ENCODE measurements around the gene BCL11A.

Gene BCL11A

DNA sequence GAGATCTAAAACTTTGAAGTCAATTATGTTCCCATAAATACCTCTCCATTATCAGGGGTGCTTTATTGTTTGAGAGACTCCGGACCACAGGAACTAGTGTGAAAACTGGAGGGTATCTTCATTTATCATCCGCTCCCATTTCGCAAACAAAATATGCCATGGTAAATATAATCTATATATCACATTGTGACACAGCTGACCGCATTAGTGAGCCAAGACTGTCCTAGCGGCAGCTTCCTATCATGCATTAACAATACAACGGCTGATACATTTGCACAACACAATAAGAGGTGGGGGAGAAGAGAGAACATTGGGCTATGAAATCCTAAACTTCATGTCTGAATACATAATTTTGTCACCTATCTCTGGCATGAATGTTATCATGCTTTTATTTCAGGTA, 29.5 kb downstream of the BCL11A start:
- no peak for DNase-seq

DNA sequence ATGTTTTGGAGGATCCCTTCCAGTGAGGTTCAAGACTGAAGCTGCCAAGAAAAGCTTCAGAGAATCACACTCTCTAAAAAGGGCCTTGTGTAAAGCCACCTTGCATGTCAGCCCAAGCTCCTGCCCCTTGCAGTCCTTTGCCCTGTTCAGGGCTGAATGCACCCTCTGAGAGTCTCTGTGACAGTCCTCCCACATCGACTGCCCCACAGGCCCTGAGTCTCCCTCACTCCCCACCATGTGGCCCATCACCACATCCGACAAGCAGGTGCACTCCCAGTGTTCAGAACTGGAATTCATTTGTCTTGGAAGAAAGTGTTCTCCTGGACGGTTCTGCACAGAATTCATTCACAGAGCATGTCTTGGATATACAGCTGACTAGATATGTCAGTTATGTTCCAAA, 31.0 kb downstream of the BCL11A start:
- DNase-seq, result no peak

DNA sequence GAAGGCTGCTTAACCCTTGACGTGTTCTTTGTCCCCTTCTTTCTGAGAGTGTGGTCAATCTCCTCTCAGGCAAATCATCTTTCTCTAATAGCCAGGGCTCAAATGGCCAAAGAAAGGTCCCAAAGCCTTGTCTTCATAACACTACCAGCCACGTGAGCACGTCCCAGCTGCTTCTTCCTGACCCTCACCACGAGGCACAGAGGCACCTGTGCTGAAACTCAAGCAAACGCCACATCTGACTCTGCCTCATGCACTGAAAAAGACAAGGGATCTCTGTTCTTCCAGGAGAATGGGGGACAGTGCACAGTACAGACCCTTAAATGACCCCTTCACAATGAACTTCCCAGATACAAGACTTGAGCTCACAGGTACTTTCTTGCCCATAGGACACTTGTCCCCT, 31.8 kb downstream of the BCL11A start:
- no peak for DNase-seq

DNA sequence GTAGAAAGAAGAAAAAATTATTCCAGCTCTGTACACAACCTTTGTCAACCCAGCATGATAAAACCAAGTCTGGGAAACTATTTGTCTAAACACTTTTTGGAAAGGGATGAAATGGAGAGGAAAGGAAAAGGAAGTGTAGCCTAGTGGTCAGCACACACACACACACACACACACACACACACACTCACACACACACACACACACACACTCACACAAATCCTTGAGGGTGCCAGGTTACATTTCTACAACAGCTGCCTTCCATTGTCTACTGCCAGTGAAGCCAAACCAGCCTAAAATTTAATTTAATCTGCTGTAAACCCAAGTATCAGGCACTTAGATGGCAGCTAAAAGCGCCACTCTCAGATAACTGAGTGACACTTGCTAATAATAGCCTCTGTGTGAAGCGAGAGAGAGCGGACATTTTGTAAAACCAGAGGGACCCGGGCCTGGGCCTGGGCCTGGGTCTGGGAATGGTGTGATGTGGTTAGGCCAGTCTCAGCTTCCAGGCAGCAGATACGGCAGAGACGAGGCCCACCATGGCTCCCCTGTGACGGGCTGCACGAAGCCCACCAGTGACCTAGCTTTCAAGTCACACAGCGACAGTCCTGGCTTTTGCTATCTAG, 32.4 kb downstream of the BCL11A start:
- DNase-seq, result no peak

DNA sequence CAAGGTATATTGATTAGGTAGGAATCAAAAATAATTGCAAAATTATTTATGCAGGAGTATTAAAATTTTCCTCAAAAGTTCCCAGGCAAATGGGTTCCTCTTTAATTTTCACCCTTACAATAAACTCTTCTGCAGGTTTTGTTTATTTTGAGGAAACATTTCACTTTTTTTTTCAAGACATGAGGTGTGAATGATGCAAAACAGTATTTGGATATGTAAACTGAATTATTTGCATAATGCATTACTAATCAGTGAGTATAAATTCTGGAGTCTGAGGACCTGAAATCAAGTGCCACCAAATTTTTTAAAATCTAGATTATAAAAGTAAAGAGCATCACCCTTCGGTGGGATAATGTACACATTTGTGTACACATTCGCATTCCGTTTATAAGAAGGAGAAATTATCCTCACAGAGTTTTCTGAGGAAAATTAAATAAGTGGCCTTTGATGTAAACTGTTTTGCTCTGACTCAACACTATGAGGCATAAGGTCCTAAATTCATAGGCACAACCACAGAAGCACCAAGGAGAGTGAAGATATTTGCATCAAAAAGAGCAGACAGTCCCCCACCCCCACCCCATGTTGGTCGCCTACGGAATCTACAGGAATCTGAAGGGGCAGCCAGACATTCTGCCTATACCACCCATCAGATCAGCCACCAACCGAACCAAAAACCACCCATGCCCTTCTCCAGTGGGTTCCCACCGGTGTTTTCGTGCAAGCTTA, 33.1 kb downstream of the BCL11A start:
- no peak for DNase-seq

DNA sequence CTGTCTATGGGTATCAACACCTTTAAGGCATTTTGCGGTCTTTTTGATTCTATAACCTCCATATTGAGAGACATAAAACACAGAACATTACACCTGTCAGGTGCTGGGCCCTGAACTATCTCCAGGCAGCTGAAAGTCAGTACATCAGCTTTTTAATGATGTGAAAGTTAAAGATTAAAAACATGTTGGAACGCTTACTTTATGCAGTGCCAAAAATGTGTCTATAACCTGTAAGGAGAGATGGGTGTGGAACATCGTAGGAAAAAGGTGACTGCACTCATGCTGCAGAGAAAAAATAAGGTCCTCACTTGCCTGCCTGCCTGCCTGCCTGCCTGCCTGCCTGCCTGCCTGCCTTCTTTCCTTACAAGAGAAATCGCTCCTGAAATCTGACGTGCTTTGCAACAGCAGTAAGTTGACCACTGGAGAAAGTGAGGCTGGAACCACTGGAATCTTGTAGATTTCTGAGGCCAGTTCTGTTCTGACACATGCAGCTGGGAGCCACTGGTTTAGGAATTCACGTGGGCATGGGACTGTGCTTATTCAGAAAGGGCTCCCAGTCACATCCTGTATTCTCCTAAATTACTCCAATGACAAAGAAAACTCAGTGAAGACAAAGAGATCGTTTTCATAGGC, 34.1 kb downstream of the BCL11A start:
- DNase-seq, result no peak

DNA sequence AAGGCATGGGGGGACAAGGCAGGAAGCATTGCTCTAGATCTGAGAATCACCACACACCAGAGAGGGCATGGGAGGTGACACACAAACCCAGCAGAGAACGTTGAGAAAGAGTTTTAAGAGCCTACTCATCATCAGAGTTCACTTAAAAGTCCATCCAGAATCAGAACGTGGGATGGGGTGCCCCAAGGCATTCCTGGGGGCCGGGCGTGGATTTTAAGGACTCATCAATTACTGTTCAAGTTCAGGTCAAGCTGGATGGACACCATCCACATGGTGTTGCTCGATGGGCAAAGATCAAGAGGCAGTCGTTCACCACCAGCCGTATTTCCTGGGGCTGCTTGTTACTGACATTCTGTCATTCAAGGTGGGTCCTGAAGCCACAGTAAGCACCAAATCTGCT, 34.9 kb downstream of the BCL11A start:
- no peak for DNase-seq

DNA sequence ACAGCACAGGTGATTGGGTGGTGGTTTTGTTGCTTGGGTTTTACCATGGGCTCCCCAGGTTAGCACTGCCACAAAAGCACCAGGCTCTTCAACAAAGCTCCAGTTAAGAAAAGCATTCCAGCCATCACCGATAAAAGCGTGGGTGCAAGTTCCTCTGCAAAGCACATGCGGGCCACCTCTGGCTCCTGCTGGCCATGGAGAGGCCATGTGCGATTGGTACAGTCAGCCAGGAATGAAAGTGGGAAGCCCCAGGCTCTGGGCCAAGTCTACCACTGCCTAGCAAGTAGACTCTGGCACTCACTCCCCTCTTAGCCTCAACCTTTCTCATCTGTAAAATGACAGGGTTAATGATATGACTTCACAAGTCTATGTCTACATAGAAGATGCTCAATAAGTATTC, 36.0 kb downstream of the BCL11A start:
- no peak for DNase-seq

DNA sequence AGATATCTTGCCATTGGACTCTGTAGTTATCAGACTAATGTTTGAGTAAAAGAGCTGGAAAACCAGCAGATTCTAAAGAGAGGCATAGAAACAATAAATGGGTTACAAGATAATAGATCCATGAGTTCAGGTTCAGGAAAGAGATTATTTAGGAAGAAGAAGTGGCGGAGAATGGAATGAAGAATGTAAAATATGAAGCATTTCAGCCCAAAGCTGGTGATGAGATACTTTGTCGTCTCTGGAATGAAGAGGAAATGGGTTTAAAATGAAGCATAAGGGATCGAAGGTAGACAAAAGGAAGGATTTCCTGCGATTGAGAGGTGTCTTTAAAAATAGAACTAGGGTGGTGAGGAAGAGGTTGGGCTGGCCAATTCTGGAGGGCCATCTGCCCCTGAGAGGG, 36.6 kb downstream of the BCL11A start:
- DNase-seq, result no peak

DNA sequence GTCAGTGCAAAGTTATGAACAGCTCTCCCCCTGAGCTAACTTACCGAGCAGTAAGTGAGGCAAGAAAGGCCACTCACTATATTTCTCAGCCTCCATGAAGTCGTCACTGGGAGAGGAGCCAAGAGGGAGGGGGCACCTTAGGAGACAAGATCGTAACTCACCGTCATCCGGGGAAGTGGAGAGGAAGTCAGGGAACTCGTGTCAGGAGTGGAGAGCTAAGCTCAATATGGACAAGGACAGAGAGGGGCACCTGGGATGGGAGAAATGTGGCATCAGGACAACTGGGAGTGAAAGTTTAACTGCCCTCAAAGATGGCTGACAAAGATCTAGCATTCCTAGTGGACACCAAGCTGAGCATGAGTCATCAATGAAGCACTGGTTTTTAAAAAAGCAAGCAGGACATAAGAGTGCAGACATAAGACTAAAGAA, 37.1 kb downstream of the BCL11A start:
- no peak for DNase-seq

DNA sequence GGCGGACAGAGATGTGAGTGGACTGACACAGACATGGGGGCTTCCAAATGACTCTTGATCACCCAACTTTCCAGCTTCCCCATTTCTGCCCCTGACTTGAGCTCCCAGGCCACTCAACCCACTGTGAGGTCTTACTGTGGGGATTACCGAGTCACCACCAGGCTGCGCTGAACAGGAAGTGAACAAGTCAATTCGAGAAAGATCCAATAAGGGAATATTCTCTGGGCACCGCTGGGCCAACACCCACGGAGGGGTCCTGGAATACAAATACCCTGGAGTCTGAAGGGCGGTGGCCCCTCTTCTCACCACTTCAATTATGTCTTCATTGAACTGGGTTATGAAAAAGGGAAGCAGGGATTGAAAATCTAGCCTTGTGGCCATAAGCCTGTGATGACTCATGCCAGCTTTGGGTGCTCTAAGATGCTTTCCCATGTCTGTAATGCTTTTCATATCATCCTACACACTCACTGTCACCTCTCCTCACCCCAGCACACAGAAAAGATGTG, 37.7 kb downstream of the BCL11A start:
- peak in 1 of 2 experiments; percentile 7 for DNase-seq

DNA sequence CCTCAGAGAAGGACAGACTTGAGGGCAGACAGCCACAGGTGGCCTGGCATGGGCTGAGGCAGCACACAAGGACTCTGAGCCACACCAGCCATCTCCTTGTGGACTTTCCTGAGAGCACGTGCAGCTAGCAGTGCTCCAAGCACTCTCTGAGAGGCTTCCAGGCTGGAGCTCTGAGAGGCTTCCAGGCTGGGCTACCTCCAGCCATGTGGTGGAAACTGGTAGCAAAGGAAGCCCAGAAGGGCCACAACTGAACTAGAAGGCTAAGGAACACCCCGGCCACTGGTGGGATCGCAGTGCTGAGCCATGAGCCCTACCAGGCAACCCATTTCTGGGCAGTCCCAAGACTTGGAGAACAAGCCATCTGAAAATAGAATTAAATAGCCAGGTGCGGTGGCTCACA, 39.5 kb downstream of the BCL11A start:
- DNase-seq, result no peak

DNA sequence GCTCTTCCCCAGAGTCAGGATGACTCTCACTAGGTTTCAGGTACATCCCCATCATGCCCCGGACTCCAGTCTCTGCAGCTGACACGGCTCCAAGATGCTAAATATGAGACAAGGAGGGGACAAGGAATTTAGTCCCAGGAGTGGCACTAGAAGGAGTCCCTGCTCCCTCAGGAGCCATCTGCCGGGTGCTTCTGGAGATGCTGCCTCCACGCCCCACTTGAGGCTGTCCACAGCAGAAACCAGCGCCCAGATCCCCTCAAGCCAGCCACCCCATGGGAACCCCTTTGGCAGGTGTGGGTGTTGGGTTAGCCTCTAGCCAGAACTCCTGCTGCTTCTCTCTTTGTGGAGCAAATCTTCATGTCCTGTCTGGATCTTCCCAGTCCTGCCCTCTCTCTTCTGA, 40.3 kb downstream of the BCL11A start:
- DNase-seq, result no peak

DNA sequence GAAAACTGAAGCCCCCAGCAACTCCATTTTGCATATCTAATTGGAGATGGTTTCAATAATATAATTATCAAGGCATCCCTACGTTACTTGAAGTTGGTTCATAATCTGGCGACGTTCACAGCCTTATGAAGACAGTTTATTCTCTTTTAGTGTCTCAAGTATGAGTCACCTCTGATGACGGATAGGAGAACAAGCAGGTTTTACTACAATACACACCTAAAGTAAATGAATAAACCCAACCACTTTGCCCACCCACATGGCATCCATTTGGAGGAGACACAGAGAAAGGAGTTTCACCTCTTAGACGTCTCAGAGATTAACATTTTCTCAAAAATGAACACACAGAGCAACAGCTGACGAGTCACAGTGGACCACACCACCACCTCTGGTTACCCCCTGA, 40.8 kb downstream of the BCL11A start:
- DNase-seq, result no peak

DNA sequence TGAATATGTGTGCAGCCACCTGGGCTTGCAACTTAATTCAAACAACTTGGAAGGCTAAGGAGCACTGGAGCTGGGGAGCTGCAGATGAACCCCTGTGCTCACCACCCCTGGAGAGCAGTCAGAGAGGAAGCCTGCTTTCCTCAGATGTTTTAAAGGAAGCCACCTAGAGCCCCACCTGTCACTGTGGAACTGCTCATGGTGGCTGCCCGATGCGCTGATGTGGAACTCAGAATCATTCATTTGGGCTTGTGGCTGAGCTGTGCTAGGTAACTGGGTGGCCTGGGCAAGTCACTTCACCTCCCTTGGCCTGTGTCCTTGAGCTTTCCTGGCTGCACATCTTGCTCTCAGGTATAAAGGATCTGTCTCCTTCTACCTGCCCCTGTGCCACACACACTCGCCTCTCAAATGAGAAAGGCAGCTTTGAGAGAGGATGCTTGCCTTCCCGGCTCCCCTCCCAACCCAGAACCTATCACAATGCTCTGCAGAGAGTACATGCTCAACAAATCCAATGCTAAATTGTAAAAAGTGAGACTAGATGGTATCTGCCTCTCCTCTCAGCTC, 41.3 kb downstream of the BCL11A start:
- DNase-seq, result no peak

DNA sequence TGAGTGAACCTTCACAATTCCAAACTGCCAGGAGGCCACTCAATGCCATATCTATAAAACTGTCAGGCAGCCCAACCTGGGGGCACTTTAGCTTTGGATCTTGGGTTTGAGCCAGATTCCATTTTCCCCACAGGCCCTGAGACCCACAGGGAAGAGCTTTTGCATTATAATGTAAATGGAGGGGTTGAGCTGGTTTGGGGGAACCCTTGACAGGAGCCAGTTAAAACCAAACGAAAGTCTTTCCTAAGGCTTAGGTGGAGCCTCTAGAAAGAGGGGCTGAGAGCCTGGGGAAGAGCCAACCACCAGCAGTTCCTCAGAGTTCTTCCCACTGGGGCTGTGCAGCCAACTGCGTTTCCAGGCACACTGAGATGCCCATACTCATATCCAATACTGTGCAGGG, 42.7 kb downstream of the BCL11A start:
- DNase-seq, result no peak

DNA sequence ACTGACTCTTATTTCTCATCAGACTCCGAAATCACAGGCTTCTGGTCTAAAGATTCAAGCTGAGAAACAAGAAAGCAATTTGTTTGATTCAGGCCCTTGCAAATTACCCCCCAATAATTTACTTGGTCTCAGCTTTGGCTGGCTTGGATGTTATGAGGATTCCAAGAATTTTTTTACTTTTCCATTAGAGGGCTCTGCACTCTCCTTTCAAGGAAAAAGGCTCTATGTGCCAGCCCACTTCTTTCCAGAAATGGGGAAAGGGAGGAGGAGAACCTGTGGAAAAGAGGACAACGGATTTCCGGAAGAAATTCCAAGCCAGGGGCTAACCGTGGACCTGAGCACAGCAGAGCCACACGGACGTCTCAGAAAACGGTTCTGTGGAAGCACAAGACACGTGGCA, 44.4 kb downstream of the BCL11A start:
- DNase-seq, result no peak

DNA sequence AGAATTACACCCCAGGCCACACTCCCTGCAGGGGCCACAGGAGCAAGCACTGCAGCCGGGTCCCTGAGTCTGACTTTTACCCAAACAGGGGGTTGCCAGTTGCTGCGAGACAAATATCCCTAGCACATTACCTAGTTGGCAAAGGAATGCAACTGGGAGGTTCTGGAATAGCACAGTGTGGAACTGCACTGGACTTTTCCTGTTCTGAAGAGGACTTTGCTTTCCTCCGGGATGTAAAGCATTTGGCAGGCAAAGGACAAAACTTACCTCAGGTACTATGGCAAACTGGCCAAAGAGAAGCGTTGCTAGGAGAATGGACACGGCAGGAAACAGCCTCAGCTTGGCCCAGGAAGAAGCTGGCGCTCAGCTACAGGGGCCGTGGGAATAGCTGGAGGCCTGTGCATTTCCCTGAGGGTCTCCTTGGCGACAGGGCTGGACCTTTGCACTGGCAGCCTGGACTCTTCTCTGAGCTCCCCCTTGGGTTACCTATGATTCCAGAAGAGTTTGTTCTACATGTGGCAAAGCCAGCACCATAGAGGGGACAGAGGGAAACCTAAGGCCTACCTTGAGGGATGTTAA, 45.0 kb downstream of the BCL11A start:
- DNase-seq, result no peak

DNA sequence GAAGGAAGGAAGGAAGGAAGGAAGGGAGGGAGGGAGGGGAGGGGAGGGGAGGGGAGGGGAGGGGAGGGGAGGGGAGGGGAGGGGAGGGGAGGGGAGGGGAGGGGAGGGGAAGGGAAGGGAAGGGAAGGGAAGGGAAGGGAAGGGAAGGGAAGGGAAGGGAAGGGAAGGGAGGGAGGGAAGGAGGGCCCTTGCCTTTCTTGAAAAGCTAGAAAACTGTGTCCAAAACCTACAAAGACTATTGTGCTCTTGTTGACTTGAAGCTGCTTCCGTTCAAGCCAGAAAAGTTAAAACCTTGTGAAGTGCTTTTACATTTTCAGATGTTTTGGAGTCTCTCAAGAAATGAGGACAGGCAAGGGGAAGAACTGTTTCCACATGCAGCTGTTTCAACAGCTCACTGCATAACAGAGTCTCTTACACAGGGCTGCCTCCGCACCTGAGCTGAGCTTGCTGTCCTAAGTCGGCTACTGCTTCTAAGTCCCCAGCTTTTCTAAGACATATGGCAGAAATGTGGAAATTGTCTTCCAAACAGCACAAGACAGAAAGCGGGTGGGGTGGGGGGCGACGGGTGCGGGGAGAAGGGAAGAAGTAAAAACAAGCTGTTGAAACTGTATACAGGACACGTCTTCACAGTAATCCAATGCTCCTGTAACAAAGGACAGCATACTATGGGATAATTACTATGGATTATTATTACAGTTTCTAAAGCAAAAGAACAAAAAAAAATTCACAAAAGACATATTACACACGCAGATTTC, 46.1 kb downstream of the BCL11A start:
- no peak for DNase-seq

DNA sequence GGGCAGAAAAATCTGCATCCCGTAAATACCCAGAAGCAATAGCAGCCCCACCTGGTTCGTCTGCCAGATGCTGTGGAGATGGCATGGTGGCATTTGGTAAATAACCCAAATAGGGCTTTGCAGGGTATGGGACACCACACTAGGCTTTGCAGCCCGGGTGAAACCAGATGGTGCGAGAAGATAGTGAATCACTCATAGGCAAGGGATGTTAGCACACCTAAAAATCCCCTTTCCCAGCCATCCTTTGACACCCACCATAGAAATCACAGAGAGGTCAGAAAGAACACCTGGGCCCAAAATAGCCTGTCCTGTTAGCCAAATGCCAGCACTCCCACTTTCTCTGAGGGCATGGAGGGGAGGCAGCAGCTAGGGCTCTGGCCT, 47.6 kb downstream of the BCL11A start:
- DNase-seq, result no peak

DNA sequence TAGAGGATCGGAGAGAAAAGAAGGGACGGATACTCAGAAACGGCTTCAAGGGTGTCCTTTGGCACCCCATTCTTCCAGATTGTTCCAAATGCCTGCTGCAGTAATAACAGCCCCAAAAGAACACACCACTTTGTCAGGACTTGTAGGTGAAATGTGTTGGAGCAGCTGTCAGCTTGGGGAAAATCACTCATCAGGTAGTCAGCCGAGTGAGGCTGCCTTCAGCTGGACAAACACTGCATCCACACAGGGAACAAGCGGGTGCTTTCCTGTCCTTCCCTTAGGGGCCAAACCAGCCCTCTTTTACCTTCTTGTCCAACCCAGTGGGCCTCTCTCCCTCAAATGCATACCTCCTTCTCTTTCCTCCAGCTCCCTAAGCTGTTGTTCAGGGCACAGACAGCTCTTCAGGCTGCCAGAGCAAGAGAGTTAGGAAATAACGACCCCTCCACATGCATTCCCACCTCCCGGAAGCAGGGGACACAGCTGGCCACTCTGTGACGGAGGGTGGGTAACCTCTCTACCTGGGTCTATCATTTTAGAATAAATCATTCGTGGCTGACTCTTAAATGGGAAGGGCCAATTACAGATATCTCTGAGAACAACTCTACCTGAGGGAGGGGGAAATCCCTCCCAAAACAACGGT, 48.1 kb downstream of the BCL11A start:
- DNase-seq, result no peak

DNA sequence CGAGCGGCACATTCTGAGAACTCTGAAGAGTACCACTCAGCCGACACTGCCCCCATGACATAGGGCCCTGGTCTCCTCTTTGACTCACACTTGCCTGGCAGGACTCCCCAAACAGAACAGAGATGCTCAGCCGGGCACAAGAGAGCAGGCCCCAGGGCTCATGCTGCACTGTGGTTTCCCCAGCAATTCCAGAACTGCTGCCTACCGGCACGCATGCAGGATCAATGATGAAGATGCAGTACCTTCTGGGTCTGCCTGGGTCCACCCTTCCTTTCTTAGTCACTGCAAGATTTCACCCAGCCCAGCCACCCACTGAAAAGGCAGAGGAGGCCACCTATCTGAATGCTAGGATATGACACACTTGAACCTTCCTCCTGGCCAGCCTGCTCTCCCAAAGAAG, 49.4 kb downstream of the BCL11A start:
- DNase-seq, result no peak
